GM12801 (cell line): ENCODE measurements around the gene ZNF677.

Experiments used
- CTCF ChIP-seq: IDR thresholded peaks from one replicate; pipeline ENCODE4 v1.5.1; 2011; ENCODE audit warnings: control low read depth; ENCODE audit not compliant: insufficient read length; ENCODE audit errors: extremely low read depth

Gene ZNF677

GRCh38 chr19:53193535-53194222, 61.0 kb downstream of the ZNF677 start:
- no peak for TF ChIP-seq CTCF

GRCh38 chr19:53192771-53193534, 61.7 kb downstream of the ZNF677 start, which contains the start of gene ZNF665:
ZNF665 (minus strand) TSS chr19:53193358; CDS start chr19:53182898, 10,460 bp downstream.
- TF ChIP-seq CTCF = no peak

- TF ChIP-seq CTCF = no peak
Measured at GRCh38 chr19:53190253-53190652, 64.4 kb downstream of the ZNF677 start.
